Fibroblast of lung (primary cell): ENCODE measurements around the gene CBX8. TPM values are rescaled to one million over a fixed set of nuclear protein-coding genes. Genes with fewer than 3 reads are reported as not detected.

Experiments used
- DNase-seq, 2 donors: peaks; one replicate each; pipeline versions ENCODE4 v3.0.0 to v3.0.0-alpha.2; 2010; ENCODE audit warnings: low read depth in 2 of 2
- H2AFZ ChIP-seq: 2 replicates; pipeline ENCODE4 v1.5.1; 2012; ENCODE audit warnings: low read length, control low read depth, inconsistent platforms
- H3K27ac ChIP-seq: 2 replicates; pipeline ENCODE4 v1.5.1; 2011; ENCODE audit warnings: low read length, control low read depth; ENCODE audit not compliant: insufficient read depth
- H3K27me3 ChIP-seq: 2 replicates; pipeline ENCODE4 v1.5.1; 2011; ENCODE audit warnings: mild to moderate bottlenecking, low read length; ENCODE audit not compliant: control insufficient read depth, insufficient read depth
- H3K36me3 ChIP-seq: 2 replicates; pipeline ENCODE4 v1.5.1; 2011; ENCODE audit warnings: low read length; ENCODE audit not compliant: control insufficient read depth, insufficient read depth
- H3K4me1 ChIP-seq: 2 replicates; pipeline ENCODE4 v1.5.1; 2011; ENCODE audit warnings: low read length; ENCODE audit not compliant: control insufficient read depth, insufficient read depth; ENCODE audit errors: extremely low read depth
- H3K4me2 ChIP-seq: 2 replicates; pipeline ENCODE4 v1.5.1; 2011; ENCODE audit warnings: low read length, control low read depth; ENCODE audit not compliant: insufficient read depth; ENCODE audit errors: extremely low read depth
- H3K4me3 ChIP-seq, 4 experiments: fragments of 200-600 bp in 1 of 4; sonication (generic) in 1 of 4; replicated peaks in 1 of 4; 2 replicates each; pipeline ENCODE4 v1.5.1; 2011 to 2016; ENCODE audit warnings: low read length in 4 of 4, low read depth in 3 of 4, mild to moderate bottlenecking in 3 of 4, control low read depth in 2 of 4, inconsistent platforms in 1 of 4, mixed read lengths in 1 of 4; ENCODE audit not compliant: insufficient read depth in 1 of 4; ENCODE audit errors: control extremely low read depth in 1 of 4
- H3K79me2 ChIP-seq: 2 replicates; pipeline ENCODE4 v1.5.1; 2012; ENCODE audit warnings: mild to moderate bottlenecking, low read length, inconsistent platforms; ENCODE audit not compliant: control insufficient read depth, insufficient read depth
- H3K9ac ChIP-seq: 2 replicates; pipeline ENCODE4 v1.5.1; 2011; ENCODE audit warnings: mild to moderate bottlenecking, low read length, control low read depth; ENCODE audit not compliant: insufficient read depth
- H3K9me3 ChIP-seq: 2 replicates; pipeline ENCODE4 v1.5.1; 2012; ENCODE audit warnings: low read depth, low read length; ENCODE audit not compliant: control insufficient read depth, insufficient read depth
- H4K20me1 ChIP-seq: 2 replicates; pipeline ENCODE4 v1.5.1; 2011; ENCODE audit warnings: low read length; ENCODE audit not compliant: control insufficient read depth, insufficient read depth; ENCODE audit errors: extremely low read depth
- CTCF ChIP-seq, 2 donors: IDR thresholded peaks in 1 of 2; conservative IDR thresholded peaks in 1 of 2; 1 replicate in 1 of 2; 2 replicates in 1 of 2; pipeline ENCODE4 v1.5.1; 2011 to 2012; ENCODE audit warnings: low read length in 2 of 2, control low read depth in 1 of 2, inconsistent platforms in 1 of 2, low read depth in 1 of 2, mild to moderate bottlenecking in 1 of 2
- EZH2 ChIP-seq: IDR thresholded peaks from 2 replicates; pipeline ENCODE4 v1.5.1; 2012; ENCODE audit warnings: low read length, control low read depth, mild to moderate bottlenecking; ENCODE audit errors: missing control alignments
- polyA plus RNA-seq, 2 donors: library from polyadenylated mRNA; depleted of rRNA in 1 of 2; stranded (reverse) in 1 of 2; unstranded in 1 of 2; fragments of >200 nt; gene quantifications; 2 replicates each; pipeline ENCODE4 v1.2.1, GENCODE V29; 2011 to 2012; ENCODE audit warnings: missing spikeins in 1 of 2
- total RNA-seq: library from RNA; depleted of rRNA; stranded (reverse); fragments of >200 nt; gene quantifications from 2 replicates; pipeline ENCODE4 v1.2.1, GENCODE V29; 2014

The CBX8 gene
- total and polyA plus RNA-seq, 2 donors (not counting 1 experiment from before 2014, with no cell fraction given): 0.19 to 4.0 TPM

- DNase-seq: no peak
- Histone ChIP-seq H3K4me2 (no peak overlapping the region), H3K27me3 (peaks cover 81% of the 10 kb centered on the region)
Measured at GRCh38 chr17:79811011-79811867, 14.4 kb upstream of the CBX8 start.

GRCh38 chr17:79810130-79811010, 13.5 kb upstream of the CBX8 start:
- no peak overlapping the region for H3K4me2 ChIP-seq
- H3K27ac ChIP-seq: no peak overlapping the region
- no peaks in the 10 kb centered on the region for H3K4me1 ChIP-seq
- no peaks in the 10 kb centered on the region for H3K36me3 ChIP-seq
- no peaks in the 10 kb centered on the region for H4K20me1 ChIP-seq
- H3K9ac ChIP-seq: no peak overlapping the region
- peaks cover 81% of the 10 kb centered on the region for H3K27me3 ChIP-seq
- DNase-seq: peak; percentile 71 to 83
- no peaks in the 10 kb centered on the region for H3K79me2 ChIP-seq
- no peak overlapping the region for H3K4me3 ChIP-seq
- no peak for TF ChIP-seq CTCF (conservative IDR thresholded peaks at IDR 0.05 in 1 of 2, IDR thresholded peaks at IDR 0.05 in 1 of 2; ENCODE audit: low read depth in 1 of 2, low read length in 2 of 2)
- no peak for TF ChIP-seq EZH2
- no peak overlapping the region for H2AFZ ChIP-seq
- H3K9me3 ChIP-seq: no peaks in the 10 kb centered on the region

More at GRCh38 chr17:79811011-79811867, 14.4 kb upstream of the CBX8 start:
- H4K20me1 ChIP-seq: no peaks in the 10 kb centered on the region
- no peak overlapping the region for H3K4me3 ChIP-seq
- H2AFZ ChIP-seq: no peak overlapping the region
- no peak overlapping the region for H3K27ac ChIP-seq
- H3K9ac ChIP-seq: no peak overlapping the region
- TF ChIP-seq EZH2 (no peak), CTCF (conservative IDR thresholded peaks at IDR 0.05 in 1 of 2, IDR thresholded peaks at IDR 0.05 in 1 of 2; ENCODE audit: low read depth in 1 of 2, low read length in 2 of 2) (peak; percentile 36 to 55)
- no peaks in the 10 kb centered on the region for H3K36me3 ChIP-seq
- H3K9me3 ChIP-seq: no peaks in the 10 kb centered on the region
- no peaks in the 10 kb centered on the region for H3K79me2 ChIP-seq
- H3K4me1 ChIP-seq: no peaks in the 10 kb centered on the region

GRCh38 chr17:79809530-79810129, 12.8 kb upstream of the CBX8 start:
- no peaks in the 10 kb centered on the region for H3K36me3 ChIP-seq
- TF ChIP-seq EZH2: peak; percentile 62
- no peak for TF ChIP-seq CTCF (conservative IDR thresholded peaks at IDR 0.05 in 1 of 2, IDR thresholded peaks at IDR 0.05 in 1 of 2; ENCODE audit: low read depth in 1 of 2, low read length in 2 of 2)
- no peaks in the 10 kb centered on the region for H3K79me2 ChIP-seq
- DNase-seq: no peak
- no peak overlapping the region for H3K4me3 ChIP-seq
- no peaks in the 10 kb centered on the region for H4K20me1 ChIP-seq
- H3K27me3 ChIP-seq: peaks cover 82% of the 10 kb centered on the region
- no peaks in the 10 kb centered on the region for H3K4me1 ChIP-seq
- H3K4me2 ChIP-seq: no peak overlapping the region
- no peak overlapping the region for H2AFZ ChIP-seq
- H3K9me3 ChIP-seq: no peaks in the 10 kb centered on the region
- H3K27ac ChIP-seq: no peak overlapping the region
- no peak overlapping the region for H3K9ac ChIP-seq
